IMR-90 (cell line): Measurements from ENCODE around the gene RNPEPL1.

Source experiments
- CEBPB ChIP-seq: IDR thresholded peaks from 2 replicates; pipeline ENCODE4 v1.6.1; 2012; ENCODE audit warnings: low read depth, low read length, improper control_type of control experiment
- MAFK ChIP-seq: IDR thresholded peaks from 2 replicates; pipeline ENCODE4 v1.6.1; 2012; ENCODE audit warnings: low read depth, low read length, improper control_type of control experiment
- MAZ ChIP-seq: IDR thresholded peaks from 2 replicates; pipeline ENCODE4 v1.6.1; 2012; ENCODE audit warnings: low read depth, mild to moderate bottlenecking, low read length, improper control_type of control experiment, moderate library complexity, borderline replicate concordance
- POLR2A ChIP-seq: IDR thresholded peaks from 2 replicates; pipeline ENCODE4 v1.6.1; 2012; ENCODE audit warnings: mild to moderate bottlenecking, low read depth, low read length
- RAD21 ChIP-seq: IDR thresholded peaks from 2 replicates; pipeline ENCODE4 v1.6.1; 2012; ENCODE audit warnings: low read length, improper control_type of control experiment
- RCOR1 ChIP-seq: IDR thresholded peaks from 2 replicates; pipeline ENCODE4 v1.6.1; 2012; ENCODE audit warnings: mild to moderate bottlenecking, low read length, improper control_type of control experiment; ENCODE audit not compliant: insufficient replicate concordance
- RFX5 ChIP-seq: IDR thresholded peaks from 2 replicates; pipeline ENCODE4 v1.8.0; 2012; ENCODE audit warnings: low read depth, mild to moderate bottlenecking, low read length, moderate library complexity
- SMC3 ChIP-seq: fragments of 150-350 bp; IDR thresholded peaks from 2 replicates; pipeline ENCODE4 v1.6.1; 2016; ENCODE audit warnings: low read depth, mild to moderate bottlenecking, antibody characterized with exemption, low read length, moderate library complexity
- TF ChIP-seq, protein P1 (sequence below): conservative IDR thresholded peaks from 2 replicates; pipeline ENCODE4 v1.5.1; 2012; ENCODE audit warnings: mild to moderate bottlenecking, low read depth, low read length, improper control_type of control experiment
- TF ChIP-seq, protein P2 (sequence below): fragments of 150-350 bp; IDR thresholded peaks from 2 replicates; pipeline ENCODE4 v1.6.1; 2016; ENCODE audit warnings: low read depth, mild to moderate bottlenecking, low read length, moderate library complexity, borderline replicate concordance

DNA sequence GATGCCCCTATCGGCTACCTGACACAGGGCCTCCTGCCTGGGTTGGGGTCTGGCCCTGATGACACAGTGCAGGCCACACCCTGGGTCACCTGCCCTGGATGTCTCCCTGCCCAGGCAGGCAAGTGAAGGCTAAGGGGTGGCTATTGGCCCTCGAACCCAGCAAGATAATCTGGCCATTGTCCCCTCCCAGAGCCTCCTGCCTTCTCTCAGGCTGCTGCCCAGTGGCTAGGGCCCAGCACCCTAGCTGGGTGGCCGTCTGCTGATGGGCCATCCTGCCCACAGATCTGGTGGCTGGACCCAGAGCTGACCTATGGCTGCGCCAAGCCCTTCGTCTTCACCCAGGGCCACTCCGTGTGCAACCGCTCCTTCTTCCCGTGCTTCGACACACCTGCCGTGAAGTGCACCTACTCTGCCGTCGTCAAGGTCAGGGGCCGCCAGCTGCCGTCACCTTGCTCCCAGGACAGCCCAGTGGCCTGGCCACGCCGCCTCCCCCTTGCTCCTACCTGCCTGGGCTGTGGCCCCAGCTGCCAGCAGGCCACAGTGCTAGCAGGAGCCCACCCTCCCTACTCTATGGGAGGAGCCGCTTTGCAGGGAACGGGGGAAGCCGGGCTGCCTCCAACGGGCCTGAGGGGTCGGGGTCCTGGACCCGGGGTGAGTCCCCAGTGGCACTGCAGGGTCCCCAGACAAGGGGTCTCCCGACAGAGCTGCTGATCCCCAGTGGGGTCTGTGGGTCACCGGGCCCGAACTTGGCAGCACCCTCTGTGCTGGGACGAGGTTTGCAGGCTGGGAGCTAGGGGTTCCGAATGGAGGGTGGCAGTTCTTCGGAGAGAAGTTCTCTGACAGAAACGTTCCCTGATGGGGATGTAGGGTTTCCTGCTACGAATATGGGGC lies 4.1 kb downstream of the RNPEPL1 start:
- TF ChIP-seq, protein P1, sequence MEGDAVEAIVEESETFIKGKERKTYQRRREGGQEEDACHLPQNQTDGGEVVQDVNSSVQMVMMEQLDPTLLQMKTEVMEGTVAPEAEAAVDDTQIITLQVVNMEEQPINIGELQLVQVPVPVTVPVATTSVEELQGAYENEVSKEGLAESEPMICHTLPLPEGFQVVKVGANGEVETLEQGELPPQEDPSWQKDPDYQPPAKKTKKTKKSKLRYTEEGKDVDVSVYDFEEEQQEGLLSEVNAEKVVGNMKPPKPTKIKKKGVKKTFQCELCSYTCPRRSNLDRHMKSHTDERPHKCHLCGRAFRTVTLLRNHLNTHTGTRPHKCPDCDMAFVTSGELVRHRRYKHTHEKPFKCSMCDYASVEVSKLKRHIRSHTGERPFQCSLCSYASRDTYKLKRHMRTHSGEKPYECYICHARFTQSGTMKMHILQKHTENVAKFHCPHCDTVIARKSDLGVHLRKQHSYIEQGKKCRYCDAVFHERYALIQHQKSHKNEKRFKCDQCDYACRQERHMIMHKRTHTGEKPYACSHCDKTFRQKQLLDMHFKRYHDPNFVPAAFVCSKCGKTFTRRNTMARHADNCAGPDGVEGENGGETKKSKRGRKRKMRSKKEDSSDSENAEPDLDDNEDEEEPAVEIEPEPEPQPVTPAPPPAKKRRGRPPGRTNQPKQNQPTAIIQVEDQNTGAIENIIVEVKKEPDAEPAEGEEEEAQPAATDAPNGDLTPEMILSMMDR: no peak
- no peak for TF ChIP-seq MAZ
- TF ChIP-seq CEBPB: no peak
- no peak for TF ChIP-seq POLR2A
- TF ChIP-seq RCOR1: no peak
- no peak for TF ChIP-seq MAFK
- no peak for TF ChIP-seq SMC3
- TF ChIP-seq, protein P2, sequence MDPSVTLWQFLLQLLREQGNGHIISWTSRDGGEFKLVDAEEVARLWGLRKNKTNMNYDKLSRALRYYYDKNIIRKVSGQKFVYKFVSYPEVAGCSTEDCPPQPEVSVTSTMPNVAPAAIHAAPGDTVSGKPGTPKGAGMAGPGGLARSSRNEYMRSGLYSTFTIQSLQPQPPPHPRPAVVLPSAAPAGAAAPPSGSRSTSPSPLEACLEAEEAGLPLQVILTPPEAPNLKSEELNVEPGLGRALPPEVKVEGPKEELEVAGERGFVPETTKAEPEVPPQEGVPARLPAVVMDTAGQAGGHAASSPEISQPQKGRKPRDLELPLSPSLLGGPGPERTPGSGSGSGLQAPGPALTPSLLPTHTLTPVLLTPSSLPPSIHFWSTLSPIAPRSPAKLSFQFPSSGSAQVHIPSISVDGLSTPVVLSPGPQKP: no peak
- no peak for TF ChIP-seq RFX5
- TF ChIP-seq RAD21: no peak
